Erythroblast (primary cell): ENCODE data around the gene RPGRIP1L.

Source experiments
- GATA1 ChIP-seq: IDR thresholded peaks from 2 replicates; pipeline ENCODE4 v1.6.1; 2011; ENCODE audit warnings: low read depth, mild to moderate bottlenecking, control low read depth, low read length, moderate library complexity
- POLR2A ChIP-seq: IDR thresholded peaks from 2 replicates; pipeline ENCODE4 v1.6.1; 2011; ENCODE audit warnings: mild to moderate bottlenecking, low read length

DNA sequence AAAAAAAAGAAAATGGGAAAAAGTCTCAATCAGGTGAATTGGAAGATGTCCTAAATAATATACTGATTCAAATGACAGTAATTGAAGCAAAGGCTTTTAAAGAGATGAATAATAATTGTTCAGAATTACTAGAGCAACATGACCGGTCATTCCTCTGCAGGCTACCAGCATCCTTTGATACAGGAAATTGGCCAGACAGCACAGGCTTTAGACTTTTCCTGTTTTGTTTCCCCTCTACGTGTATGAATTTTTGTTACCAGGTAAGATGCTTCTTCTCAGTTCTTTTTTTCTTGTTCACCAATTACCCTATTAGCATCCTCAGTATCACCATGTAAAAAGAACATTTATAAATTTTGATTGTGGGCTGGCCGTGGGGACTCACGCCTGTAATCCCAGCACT lies 77.5 kb downstream of the RPGRIP1L start:
- TF ChIP-seq POLR2A (no peak), GATA1 (no peak)
